KOPT-K1 (cell line): ENCODE results near the gene URM1.
A peak's percentile ranks its signal among the peaks of the same experiment; 100 is the strongest.
"Not testable (repeated sequence)": the region's sequence is repeated elsewhere in the genome, so short reads cannot be mapped to it uniquely, and the experiment has no call there.

Experiments used
- H3K27ac ChIP-seq: fragments of 200-600 bp; sonication (generic); 2 replicates; pipeline ENCODE4 v1.5.1; 2016; ENCODE audit warnings: antibody characterized with exemption, mild to moderate bottlenecking, low read depth, low read length; ENCODE audit not compliant: poor library complexity, severe bottlenecking
- H3K36me3 ChIP-seq: fragments of 200-600 bp; sonication (generic); 2 replicates; pipeline ENCODE4 v1.5.1; 2017; ENCODE audit warnings: antibody characterized with exemption, mild to moderate bottlenecking, low read length, moderate library complexity; ENCODE audit not compliant: insufficient read depth
- H3K9me3 ChIP-seq: fragments of 200-600 bp; sonication (generic); 2 replicates; pipeline ENCODE4 v1.5.1; 2017; ENCODE audit warnings: antibody characterized with exemption, low read length, mild to moderate bottlenecking; ENCODE audit not compliant: insufficient read depth, poor library complexity, severe bottlenecking

The URM1 gene

GRCh38 chr9:128370752-128371629, at the start of gene URM1:
URM1 (plus strand) TSS chr9:128371374; CDS start chr9:128371381, 7 bp downstream.
- peak within 1 kb of the TSS; percentile 76 for H3K27ac ChIP-seq

DNA sequence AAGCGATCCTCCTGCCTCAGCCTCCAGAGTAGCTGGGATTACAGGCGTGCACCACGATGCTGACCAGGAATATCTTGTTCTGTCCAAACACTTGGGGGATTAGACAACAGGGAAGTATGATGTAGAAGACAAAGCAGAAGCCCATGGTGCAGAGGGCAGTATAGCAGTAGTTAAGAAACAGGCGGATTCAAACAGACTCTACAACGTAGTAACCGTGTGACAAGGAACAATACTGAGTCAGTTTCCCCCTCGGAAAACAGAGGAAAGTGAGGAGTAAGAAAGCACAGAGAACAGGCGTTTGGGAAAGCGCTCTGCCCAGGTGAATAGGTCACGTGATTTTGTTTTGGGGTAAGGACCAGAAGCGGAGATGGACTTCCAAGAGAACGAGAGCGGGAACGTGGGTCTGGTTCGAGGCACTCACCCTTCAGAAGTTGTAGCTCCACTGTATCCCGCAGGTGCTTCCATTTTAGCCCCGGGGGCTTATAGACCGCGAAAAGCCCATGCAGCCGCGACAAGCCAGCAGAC, 49.2 kb upstream of the URM1 start:
- Histone ChIP-seq H3K9me3 (no peaks in the 10 kb centered on the region), H3K27ac (peak overlapping the region; percentile 87), H3K36me3 (peaks cover 37% of the 10 kb centered on the region)

More at GRCh38 chr9:128370752-128371629, at the start of gene URM1:
- no peaks in the 10 kb centered on the region for H3K9me3 ChIP-seq
- H3K36me3 ChIP-seq: peaks cover 13% of the 10 kb centered on the region; the same call in 1 of the 2 replicates

- no peaks in the 10 kb centered on the region for H3K9me3 ChIP-seq
- H3K27ac ChIP-seq: peak within 1 kb of the TSS; percentile 87
- H3K36me3 ChIP-seq: peaks cover 36% of the 10 kb centered on the region
These were observed 48.6 kb upstream of the URM1 start, which contains the start of the genes COQ4 and TRUB2 for GRCh38 chr9:128322404-128323211. COQ4 (plus strand) TSS chr9:128322839; CDS start chr9:128322859, 20 bp downstream. TRUB2 (minus strand) TSS chr9:128322447; CDS start chr9:128322408, 39 bp downstream.

GRCh38 chr9:128323212-128323730, 47.9 kb upstream of the URM1 start:
- Histone ChIP-seq H3K36me3 (peaks cover 39% of the 10 kb centered on the region), H3K27ac (peak overlapping the region; percentile 87), H3K9me3 (no peaks in the 10 kb centered on the region)

GRCh38 chr9:128323791-128324190, 47.4 kb upstream of the URM1 start:
- Histone ChIP-seq H3K9me3 (no peaks in the 10 kb centered on the region), H3K27ac (peak overlapping the region; percentile 87), H3K36me3 (peaks cover 44% of the 10 kb centered on the region)

GRCh38 chr9:128324401-128324800, 46.8 kb upstream of the URM1 start:
- no peaks in the 10 kb centered on the region for H3K9me3 ChIP-seq
- H3K27ac ChIP-seq: no peak overlapping the region
- H3K36me3 ChIP-seq: peaks cover 44% of the 10 kb centered on the region

DNA sequence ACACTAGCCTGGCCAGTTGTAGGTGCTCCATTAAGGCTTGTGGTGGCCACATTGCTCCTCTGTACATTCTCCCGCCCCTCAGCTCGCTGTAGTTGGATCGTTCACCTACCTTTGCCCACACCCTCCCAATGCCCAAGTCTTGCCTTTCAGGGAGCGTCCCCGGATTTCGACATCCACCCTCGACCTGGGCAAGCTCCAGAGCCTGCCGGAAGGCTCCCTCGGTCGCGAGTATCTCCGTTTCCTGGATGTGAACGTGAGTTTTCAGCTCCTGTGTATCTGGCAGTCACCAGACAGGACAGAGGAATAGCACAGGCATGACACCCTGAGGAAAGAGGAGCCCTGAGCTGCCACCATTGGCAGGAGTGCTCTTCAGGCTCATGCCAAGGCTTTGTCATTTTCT, 45.5 kb upstream of the URM1 start:
- Histone ChIP-seq H3K36me3 (peaks cover 48% of the 10 kb centered on the region), H3K9me3 (no peaks in the 10 kb centered on the region), H3K27ac (no peak overlapping the region)

DNA sequence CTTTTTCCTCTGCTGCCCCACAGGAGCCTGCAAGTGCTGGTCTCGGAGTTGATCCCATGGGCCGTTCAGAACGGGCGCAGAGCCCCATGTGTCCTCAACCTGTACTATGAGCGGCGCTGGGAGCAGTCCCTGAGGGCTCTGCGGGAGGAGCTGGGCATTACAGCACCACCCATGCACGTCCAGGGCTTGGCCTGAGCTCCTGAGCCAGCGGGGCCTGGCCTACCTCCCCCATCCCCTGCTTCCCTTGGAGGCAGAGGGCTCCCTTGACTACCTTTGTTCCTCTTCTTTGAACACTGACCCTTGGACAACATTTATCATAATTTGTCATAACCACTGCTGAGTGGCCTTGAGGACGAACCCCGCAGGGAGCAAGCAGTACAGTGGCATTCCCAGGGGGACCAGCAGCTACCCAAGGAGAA, 37.7 kb upstream of the URM1 start:
- peaks cover 26% of the 10 kb centered on the region; the same call in 1 of the 2 replicates for H3K36me3 ChIP-seq
- H3K9me3 ChIP-seq: no peaks in the 10 kb centered on the region
- no peak overlapping the region for H3K27ac ChIP-seq

GRCh38 chr9:128335161-128335560, 36.0 kb upstream of the URM1 start:
- peaks cover 18% of the 10 kb centered on the region; the same call in 1 of the 2 replicates for H3K36me3 ChIP-seq
- no peaks in the 10 kb centered on the region for H3K9me3 ChIP-seq

GRCh38 chr9:128335914-128336313, 35.3 kb upstream of the URM1 start:
- H3K36me3 ChIP-seq: peaks cover 18% of the 10 kb centered on the region; the same call in 1 of the 2 replicates
- no peaks in the 10 kb centered on the region for H3K9me3 ChIP-seq
- H3K27ac ChIP-seq: no peak overlapping the region

More at GRCh38 chr9:128335161-128335560, 36.0 kb upstream of the URM1 start:
- H3K27ac ChIP-seq: no peak overlapping the region

DNA sequence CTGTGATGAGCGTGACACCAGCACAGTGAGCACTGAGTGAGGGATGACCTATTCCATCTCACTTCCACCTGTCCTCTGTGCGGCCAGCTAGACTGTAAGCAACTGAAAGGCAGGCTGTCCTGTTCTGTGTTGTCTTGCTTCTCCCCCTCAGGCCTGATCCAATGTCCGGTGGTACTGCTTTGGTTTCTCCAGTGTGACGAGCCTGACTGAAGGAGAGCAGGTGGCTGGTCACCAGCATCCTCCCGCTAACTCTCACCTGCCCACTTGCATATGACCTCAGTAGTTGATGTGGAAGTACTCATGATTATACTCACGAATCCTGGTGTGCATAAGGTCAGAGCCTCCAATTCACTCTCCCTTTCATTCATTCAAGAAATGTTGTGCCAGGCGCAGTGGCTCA, 33.2 kb upstream of the URM1 start:
- Histone ChIP-seq H3K27ac (no peak overlapping the region), H3K9me3 (no peaks in the 10 kb centered on the region), H3K36me3 (peaks cover 12% of the 10 kb centered on the region)

DNA sequence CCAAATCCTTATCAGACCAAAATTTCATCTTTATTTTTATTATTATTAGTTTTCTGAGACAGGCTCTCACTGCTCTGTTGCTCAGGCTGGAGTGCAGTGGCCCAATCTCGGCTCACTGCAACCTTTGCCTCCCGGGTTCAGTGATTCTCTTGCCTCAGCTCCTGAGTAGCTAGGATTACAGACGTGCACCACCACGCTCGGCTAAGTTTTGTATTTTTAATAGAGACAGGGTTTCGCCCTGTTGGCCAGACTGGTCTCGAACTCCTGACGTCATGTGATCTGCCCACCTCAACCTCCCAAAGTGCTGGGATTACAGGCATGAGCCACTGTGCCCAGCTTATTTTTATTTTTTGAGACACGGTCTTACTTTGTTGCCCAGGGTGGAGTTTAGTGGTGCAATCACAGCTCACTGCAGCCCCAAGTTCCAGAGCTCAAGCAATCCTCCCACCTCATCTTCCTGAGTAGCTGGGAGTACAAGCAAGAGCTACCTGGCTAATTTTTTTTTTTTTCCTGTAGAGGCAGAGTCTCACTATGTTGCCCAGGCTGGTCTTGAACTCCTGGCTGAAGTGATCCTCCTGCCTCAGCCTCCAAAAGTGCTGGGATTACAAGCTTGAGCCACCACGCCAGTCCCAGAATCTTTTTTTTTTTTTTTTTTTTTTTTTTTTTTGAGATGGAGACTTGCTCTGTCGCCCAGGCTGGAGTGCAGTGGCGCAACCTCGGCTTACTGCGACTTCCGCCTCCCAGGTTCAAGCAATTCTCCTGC, 32.1 kb upstream of the URM1 start:
- peaks cover 14% of the 10 kb centered on the region for H3K36me3 ChIP-seq
- H3K27ac ChIP-seq, H3K9me3 ChIP-seq: not testable (repeated sequence)

GRCh38 chr9:128339761-128340690, 31.1 kb upstream of the URM1 start, which contains the start of gene SLC27A4:
SLC27A4 (plus strand) TSS chr9:128340527; CDS start chr9:128343133, 2,606 bp downstream.
- Histone ChIP-seq H3K36me3 (peaks cover 24% of the 10 kb centered on the region), H3K9me3 (no peaks in the 10 kb centered on the region), H3K27ac (peak within 1 kb of the TSS; percentile 48)
